HG03045 (cell line): Measurements from ENCODE around the gene TTC36.
"Not testable (repeated sequence)": the region's sequence is repeated elsewhere in the genome, so short reads cannot be mapped to it uniquely, and the experiment has no call there.

Source experiments
- ATAC-seq: cut with Tn5 transposase; IDR thresholded peaks from one replicate; pipeline ENCODE4 v1.9.1; 2021; ENCODE audit warnings: mild to moderate bottlenecking, moderate library complexity; ENCODE audit not compliant: unreplicated experiment

TTC36 gene

GRCh38 chr11:118574636-118575035 lies 47.4 kb downstream of the TTC36 start:
- ATAC-seq: no peak

GRCh38 chr11:118577995-118578394 lies 50.7 kb downstream of the TTC36 start:
- ATAC-seq: not testable (repeated sequence)
